GM12891 (cell line): ENCODE data around the gene CFAP58.

ENCODE experiments used
- POLR2A ChIP-seq: IDR thresholded peaks from 2 replicates; pipeline ENCODE4 v1.6.1; 2011; ENCODE audit warnings: low read depth, low read length, control low read depth
- POLR2AphosphoS5 ChIP-seq: IDR thresholded peaks from 2 replicates; pipeline ENCODE4 v1.6.1; 2011; ENCODE audit warnings: low read depth, low read length, control low read depth

DNA sequence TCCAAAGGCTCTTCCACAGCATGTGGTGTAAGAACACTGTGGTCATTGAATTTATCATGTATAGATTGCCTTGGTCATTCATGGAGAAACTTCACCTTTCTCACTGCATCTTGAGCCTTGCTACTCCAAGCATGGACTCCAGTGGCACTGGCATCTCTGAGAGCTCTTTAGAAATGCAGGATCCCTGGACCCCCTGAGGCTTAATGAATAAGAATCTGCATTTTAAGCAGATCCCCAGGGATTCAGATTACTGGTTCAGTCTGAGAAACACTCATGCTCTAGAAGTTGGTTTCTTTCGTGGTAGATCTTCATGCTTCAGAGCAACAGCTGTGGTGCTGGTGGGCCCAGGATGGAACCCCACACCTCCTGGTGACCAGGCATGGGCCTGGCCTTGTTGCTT, 63.2 kb downstream of the CFAP58 start:
- TF ChIP-seq POLR2A (no peak), POLR2AphosphoS5 (no peak)
